ENCODE data around the gene DPF1.

- TF ChIP-seq CTCF (IDR thresholded peaks at IDR 0.05) (no peak), EZH2phosphoT487 (IDR thresholded peaks at IDR 0.05) (no peak), EZH2 (IDR thresholded peaks at IDR 0.05) (no peak)
These were observed 17.8 kb downstream of the DPF1 start for GRCh38 chr19:38206006-38206745.

Measured in neural progenitor cell (in vitro differentiated cells).